Ovary (tissue), 3 donors: ENCODE data around the gene NNAT.

ENCODE experiments used
- CTCF ChIP-seq, 3 donors: fragments of 450-650 bp in 2 of 3; fragments of 200-600 bp in 1 of 3; IDR thresholded peaks; one replicate each; pipeline versions ENCODE4 v1.5.1 to v1.8.0; 2016 to 2022; ENCODE audit warnings: antibody characterized with exemption in 3 of 3, mild to moderate bottlenecking in 1 of 3
- POLR2A ChIP-seq: fragments of 450-650 bp; IDR thresholded peaks from one replicate; pipeline ENCODE4 v1.6.1; 2017; ENCODE audit warnings: antibody characterized with exemption, mild to moderate bottlenecking, moderate library complexity
- donor health status: DM: no; HTN: no; CAD: no.

- TF ChIP-seq CTCF (IDR thresholded peaks at IDR 0.05) (no peak), POLR2A (no peak)
Observed at GRCh38 chr20:37500311-37500710, 20.7 kb upstream of the NNAT start.
